Measurements from ENCODE around the gene HOXA13.

HOXA13 gene

DNA sequence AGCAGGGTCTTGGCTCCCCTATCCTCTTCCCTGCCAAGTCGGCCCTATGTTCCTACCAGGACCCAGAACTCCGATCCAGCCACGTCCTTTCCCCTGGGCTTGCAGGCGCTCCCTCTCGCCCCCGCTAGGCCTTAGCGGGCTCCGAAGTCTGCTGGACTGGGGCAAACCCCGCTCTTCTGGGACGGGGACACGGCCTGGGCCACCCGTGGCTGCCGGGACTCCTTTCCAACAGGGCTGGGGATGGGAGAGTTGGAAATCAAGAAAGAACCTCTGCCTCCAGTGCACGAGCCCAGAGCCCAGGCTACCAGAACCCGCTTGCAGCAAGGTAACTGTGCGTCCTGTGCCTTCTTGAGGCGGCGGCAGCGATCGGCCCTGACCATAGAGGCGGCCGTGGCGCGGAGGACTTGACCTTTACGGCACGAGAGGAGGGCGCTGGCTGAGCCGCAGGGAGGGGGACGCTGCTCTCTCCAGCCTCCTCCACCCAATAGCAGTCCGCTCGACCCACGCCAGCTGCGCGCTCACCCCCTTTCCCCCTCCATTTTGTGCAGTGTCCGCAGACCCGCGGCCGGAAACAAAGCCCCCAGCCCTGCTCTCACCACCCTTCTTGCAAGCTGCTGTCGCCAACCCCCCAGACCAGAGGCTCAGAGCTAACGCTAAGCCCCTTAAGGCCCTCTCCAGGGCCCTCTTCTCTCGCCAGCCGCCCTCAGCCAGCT is 7.9 kb downstream of the HOXA13 start:
- no peak for DNase-seq

DNA sequence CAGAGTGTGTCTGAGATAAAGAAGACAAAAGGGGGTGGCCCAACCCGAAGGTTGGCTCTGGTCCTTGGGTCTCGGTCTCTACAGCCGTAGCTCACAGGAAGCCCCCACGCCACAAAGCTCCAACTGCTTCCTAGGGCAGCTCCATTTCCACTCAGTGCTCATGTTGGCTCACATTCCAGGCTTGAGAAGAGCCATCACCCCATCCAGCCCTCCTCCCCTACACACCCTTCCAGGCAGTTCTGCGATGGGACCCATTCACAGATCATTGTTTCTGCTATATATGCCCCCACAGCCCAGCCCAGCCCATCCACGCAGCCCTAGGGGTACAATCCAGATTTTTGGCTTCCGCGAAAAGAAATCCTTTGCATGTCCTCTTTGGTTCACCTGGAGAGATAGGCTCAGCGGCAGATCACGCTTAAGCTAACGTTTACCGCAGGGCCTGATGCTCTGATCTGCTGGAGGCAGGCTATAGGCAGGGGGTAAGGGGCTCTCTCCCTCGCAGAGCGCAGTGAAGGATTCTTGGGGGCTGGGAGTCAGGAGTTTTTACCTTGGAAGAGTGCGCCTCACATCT is 8.6 kb downstream of the HOXA13 start:
- DNase-seq, result no peak

DNA sequence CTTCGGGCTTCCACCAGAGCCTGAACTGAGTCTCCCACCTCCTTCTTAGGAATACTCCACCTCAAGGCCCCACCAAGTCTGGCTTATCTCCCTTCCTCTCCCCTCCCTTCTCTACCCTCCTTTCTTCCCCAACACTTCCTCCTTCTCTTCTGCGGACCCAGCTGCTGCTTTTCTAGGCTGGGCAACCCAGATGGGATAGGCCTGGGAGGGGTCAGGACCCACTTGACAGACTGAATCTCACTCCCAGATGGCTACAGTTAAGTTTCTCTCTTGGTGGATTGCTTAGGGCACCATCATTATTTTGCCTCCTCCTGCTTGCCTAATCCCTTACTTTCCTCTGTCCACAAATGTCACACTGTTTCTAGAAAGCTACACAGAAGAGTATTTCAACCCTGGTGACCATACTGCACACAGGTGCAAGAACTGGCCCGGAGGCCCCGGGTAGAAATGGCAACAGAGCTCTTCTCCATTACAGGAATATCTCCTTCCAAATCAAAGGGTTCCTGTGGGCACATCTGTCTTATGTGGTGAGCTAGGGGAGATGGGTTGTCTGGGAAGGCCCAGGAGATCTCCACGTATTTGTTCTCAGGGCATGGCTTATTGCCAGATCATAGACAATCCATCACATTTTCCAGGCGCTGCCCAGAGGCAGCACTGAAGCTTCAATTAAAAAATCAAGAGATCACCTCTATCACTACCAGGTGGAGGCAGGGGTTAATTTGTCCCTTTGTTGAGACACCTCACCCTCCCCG is 9.7 kb downstream of the HOXA13 start:
- no peak for DNase-seq

DNA sequence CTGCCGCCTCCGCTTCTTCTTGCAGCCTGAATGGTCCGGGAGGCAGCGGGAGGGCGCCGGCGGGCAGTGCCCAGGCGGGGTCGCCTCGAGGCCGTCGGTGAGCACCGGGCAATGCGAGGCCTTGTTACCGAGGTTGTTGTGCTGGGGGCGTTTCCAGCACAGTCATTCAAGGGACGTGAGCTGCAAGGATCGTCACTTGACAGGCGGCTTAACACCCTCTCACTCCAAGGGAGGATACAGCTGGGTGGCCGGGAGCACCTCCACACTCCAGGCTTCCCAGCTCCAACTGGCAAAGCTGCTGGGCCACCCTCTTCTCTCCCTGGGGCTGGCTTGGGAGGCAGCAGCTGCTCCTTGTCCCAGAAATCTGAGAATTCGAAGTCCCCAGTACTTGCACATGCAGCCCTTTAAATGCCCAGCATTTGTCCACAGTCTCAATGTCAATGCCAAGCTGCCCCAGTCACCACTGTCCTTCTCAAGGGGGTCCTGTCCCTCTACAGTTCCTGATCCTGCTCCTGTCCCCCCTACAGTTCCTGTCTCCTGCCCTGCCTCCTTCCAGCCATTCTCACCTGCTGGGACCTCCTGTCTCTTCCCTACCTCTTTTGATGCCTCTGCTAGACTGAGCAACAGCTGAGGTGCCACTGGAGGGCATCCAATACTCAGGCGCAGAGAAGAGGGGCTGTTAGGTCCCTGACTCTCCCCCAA is 10.4 kb downstream of the HOXA13 start:
- no peak for DNase-seq

DNA sequence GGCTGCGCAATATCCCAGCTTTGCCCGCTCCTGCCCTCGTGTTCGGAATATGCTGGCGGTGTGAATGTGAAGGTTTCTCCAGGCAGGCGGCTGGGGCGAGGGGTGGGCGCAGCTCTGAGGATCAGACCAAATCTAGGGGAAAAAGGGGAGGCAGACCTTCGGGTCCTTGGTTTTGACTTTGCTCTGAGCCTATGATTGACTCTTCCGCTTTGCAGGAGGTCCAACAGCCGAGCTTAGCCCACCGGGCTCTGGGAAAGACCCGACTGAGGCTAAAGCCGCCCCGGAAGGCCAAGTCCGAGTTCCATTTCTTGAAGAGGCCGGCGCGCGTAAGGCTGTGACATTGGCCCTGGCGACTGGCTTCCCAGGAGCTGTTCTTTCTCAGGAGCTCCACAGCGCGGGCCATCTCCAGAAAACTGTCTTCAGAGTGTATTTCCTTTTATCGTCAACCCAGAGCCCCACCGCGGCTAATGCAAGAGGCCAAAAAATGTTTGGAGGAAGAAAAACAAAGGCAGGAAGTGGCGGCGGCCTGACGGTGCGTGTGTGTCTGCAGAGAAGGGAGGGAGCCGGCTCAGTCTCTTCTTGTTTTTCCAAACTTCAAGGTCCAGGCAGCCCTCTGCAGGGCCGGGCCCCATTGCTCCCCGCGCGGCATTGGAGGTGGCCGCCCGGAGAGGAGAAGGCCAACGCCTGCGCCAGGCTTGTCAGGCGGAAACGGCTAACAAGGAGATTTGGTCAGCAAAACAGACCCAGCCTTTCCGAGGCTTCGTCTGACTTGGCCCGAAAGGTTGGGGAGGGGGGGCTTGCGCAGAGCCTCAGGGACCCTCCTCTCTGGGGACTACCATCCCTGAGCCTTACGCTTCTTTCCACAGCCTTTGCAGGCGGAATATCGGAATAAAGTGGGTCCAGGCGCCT is 11.3 kb downstream of the HOXA13 start:
- DNase-seq, result no peak

DNA sequence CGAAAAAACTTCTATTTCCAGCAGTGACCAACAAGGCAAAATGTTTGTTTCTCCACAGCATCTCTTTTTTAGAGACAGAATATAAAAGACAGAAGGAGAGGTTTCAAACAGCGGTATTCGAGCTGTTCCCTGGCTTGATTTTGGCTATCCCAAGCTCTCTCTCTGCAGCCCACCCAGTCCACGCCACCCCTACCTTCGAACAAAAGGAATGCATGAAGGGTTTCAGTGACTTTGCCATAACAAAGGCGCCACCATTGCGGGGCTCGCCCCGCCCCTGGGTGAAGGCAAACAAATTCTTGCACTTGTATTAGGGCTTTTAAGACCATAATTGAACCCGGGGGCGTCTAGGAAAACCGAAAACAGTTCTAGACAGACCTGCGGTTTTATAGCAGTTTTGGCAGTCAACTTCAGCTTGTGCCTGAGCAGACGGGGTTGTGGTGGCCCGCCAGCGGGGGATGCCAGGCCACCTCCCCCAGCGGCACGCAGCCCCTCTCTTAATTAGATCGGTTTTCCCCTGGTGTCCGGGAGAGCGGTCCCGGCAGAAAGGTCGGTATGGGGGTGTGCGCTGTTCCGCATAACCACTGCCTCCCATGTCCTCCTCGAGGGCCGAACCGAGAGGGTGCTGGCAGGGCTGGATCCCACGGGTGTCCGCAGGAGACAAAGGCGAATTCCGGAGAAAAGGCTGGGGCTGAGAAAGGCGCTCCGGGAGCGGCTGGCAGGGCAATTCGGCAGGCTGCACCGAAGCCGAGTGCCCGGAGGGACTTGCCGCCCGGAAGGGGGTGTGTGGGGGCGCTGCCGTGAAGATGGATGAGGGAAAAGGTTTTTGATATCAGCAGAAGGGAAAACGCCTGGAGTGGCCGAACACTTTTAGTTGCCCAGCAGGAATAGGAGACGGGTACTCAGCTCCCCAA is 12.2 kb downstream of the HOXA13 start:
- no peak for DNase-seq

DNA sequence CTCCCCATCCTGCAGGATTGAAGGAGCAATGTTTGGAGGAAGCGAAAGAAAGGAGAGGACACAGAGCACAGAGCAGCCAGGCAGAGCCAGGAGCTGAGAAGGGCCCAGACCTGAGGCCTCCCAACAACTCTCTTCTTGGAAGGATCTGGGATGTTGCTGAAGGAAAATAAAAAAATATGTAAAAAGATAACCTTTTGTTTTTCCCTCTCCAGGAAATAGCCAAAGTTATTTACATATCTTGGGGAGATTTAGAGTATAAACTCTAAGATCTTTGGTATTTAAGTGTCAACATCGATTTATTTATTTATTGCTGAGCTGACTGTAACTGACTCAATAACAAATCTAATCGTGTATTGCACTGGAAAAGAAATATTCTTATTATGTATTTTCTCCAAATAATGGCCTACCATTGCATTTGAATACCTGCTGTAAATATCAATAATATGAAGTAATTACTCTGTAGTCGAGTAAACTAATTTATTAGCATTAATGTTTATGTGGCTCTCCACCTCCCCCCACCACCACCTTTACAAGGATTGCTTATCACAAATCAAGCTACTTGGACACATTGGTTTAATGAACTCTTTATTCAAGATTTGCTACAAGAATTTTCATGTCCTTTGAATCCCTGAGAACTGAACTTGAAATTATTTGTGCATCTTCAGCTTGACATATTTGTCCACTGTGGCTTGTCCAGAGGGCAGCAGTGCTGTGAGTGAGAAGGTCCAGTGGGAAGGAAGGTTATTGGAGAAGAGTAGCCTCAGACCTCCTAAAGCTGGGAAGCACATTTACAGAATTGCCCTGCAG is 13.0 kb downstream of the HOXA13 start:
- no peak for DNase-seq

DNA sequence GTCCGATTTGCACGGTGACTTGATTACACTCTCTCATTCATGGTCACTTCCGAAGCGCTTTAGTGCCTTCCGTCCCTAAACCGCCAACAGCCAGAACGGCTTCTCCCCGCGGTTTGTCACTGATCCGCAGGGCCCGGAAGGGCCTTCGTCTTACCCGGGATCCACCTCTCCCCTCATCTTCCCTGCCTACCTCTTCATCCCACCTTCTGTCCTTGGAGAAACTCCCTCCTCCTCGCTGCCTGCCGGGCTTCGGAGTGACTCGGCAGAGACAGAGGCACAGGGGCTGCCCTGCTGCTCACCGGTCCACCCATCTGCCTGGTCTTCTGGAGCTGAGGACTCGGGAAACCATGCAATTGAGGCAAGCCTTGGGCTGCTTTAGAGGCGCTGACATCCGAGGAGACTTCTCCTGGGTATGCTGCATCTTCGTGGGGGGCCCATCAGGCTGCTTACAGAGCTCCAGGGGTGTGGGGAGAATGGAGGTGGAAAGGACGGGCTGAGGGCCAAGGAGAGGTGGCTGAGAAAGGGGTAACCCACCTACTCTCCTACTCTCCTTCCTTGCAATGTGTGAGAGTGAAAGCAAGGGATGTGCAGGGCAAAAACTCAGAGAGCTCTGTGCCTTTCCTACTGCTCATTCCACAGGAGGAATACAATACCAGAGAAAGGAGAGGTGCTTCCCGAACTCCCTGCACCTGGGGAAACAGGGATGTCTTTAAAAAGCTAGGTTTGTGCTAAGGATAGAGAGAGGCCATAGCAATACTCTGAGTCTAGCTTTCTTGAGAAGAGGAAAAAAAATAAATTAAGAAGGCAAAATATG is 13.8 kb downstream of the HOXA13 start:
- no peak for DNase-seq

DNA sequence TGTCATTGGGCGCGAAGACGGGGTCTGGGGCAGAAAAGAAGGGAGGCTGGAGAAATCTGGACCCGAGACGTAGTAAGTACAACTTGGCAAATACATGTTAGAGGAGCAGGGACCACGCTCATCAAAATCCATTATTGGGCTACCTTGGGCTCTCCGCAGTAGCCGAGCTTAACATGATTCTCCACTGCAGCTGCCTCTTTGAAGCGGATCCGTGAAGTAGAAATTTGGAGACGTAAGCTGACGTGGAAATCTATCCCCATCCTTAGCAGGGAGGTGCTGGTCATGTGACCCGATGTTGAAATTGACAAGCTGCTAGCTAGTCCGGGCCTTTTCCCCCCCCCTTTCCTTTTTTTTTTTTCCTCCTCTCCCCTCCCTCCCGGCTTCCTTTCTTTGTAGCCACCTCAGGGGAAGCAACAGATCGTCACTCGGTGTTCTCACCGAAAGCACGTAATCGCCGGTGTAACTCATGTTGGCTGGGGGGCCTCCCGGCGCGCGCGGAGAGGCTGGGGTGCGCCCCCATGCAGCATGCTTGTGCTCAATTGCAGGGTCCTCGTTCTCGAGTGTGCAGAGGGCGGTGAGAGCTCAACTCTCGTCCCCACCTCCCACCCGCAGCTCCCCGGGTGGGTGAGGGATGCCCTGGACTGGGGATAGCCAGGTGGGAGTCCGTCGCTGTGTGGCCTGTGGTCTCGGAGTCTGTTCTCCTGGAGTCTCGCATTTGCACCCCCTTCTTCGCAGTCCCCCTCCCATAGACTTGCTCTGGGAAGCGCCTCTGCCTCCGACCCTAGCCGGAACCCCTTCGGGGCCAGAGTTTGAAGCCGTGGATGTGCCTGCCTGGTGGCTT is 14.7 kb downstream of the HOXA13 start, which contains the start of gene HOXA11:
TSS of gene HOXA11 (minus strand) at position 220 of the 841 bp plus-strand sequence. CDS start at position 132, 88 bp downstream.
- no peak for DNase-seq

DNA sequence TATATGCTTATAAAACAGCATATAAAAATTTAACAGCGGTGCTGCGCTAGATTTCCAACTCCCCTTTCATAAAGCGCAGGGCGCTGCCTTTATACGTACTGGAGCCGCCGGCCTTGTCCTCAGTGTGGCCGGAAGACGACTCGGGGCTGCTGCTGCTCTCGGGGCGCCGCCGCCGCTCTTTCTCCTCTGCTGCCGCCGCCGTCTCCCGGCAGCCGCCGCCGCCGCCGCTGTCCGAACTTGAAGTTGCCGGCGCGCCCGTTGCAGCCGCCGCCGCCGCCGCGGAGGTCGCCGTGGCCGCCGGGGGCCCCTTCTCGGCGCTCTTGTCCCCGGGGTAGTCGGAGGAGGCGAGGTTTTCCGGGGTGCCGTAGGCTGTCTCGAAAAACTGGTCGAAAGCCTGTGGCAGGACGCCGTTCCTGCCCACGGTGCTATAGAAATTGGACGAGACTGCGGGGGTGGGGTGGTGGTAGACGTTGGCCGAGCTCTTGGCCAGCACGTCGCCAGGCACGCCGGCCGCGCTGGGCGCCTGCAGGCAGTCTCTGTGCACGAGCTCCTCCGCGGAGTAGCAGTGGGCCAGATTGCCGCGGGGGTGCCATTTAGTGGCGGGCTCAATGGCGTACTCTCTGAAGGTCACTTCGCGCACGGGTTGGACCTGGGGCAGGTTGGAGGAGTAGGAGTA is 15.4 kb downstream of the HOXA13 start:
- DNase-seq, result peak in 1 of 2 donors; percentile 41

DNA sequence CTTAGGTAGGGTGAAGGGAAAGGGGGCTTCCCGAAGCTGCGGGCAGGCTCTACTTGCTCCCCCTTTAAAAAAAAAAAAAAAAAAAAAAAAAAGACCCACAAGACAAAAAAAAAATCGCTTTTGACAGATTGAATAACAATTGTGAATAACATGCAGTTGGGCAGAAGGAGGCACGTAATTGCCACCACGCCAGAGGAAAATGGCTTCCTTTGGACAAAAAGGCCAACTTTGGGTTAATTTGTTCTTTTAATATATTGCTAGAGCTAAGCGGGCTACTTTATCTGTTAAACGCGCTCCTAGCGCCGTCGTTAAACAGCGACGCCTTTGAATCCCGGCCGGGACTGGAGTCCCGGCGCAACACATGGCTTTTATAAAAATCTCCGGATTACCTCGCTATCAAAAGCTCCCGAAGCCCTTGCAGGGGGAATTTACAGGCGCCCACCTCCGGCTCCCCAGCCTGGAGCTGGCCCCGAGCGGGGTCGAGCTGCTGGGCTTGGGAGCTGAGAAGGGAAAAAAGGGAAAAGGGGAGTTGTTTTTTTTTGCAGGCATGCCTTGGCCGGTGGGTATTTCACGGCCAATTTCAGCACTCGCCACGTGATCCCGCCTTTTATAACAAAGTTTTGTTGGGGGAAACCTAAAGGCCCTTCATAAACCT is 16.1 kb downstream of the HOXA13 start:
- no peak for DNase-seq

DNA sequence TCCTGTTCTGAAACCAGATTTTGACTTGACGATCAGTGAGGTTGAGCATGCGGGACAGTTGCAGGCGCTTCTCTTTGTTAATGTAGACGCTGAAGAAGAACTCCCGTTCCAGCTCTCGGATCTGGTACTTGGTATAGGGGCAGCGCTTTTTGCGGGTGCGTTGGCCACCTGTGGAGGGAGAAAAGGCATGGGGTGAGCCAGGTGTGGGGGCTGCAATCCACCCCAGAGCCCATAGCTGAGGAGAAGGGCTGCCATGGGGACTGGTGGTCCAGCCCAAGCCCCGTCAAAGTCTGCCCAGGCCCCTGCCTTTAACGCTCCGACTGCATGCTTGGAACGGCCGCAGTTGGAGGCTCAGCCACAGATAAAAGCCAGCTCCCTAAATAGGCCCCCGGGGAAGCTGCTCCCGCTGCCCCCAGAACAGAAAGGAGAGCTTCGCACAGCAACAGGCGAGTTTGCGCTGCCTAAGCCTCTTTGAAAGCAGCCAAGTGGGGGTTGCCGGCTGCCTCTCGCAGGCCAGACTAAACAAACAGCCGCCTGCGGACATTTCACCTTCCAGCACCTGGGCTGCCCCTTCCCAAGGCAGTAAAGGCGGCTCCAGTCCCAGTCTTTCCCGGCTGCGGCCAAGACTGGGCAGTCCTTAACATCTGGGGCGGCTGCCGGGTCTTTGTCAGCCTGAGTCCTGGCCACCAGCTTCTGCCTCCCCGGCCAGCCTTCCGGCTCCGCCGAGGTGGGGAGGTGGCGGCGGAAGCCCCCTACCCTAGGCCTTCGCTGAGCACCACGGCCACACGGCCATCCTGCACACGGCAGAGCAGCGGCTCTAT is 16.8 kb downstream of the HOXA13 start:
- DNase-seq, result no peak

DNA sequence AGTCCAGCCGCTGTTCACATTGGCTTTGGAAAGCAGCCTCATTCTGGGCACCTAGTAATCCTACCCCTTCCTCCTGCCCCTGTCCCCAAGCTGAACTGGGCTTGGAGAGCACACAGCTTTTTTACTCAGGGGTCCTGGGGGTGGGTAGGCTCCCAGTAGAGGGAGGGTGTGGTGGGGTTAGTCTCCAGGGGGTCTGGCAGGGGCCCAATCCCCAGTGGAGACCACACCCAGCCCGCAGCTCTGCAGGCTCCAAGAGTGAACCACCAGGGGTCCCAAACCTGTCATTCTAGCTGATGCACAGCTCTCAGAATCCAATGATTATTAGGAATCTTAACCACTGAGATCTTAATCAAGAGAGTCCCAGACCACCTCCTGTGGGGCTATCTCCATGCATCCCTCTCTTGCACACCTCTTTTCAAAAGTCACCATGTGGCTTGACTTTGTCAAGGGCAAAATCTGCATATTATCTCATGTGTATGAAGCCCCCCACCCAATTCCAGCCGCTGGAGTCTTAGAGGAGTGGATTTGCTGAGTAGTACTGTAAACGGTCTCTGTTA is 17.5 kb downstream of the HOXA13 start:
- no peak for DNase-seq

DNA sequence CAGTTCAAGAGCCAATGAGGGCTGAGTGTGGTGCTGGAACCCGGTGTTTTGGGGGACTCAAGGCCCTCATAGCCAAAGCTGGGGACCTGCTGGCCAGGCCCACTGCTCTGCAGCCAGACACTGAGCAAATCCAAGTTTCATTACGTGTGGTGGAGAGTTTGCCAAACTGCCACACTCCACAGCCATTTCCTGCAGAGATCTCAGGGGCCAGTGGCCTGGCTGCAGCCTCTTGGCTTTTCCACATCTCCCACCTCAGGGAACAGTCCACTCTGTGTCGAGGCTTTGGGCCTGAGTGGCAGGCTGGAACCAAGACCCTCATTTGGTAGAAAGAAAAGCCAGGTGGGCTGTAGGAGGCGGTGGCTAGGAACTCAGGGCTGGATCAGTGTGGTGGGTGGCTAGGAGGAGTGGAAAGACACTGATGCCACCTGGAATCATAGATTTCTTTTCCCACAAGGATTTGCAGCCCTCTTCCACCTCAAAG is 18.1 kb downstream of the HOXA13 start:
- DNase-seq, result no peak
